Mesenchymal stem cell (in vitro differentiated cells and primary cell): ENCODE measurements around the gene FHL1.

Source experiments
- DNase-seq: peaks from one replicate; pipeline ENCODE4 v3.0.0-alpha.2; 2013
- H2AFZ ChIP-seq: one replicate; pipeline ENCODE4 v1.6.1; 2013; ENCODE audit warnings: low read depth, mild to moderate bottlenecking, control low read depth, inconsistent platforms, low read length, moderate library complexity
- H2AK5ac ChIP-seq: 2 replicates; pipeline ENCODE4 v1.6.1; 2013; ENCODE audit warnings: low read length, moderate library complexity, mild to moderate bottlenecking, inconsistent platforms; ENCODE audit not compliant: severe bottlenecking
- H2BK120ac ChIP-seq: one replicate; pipeline ENCODE4 v1.6.1; 2013; ENCODE audit warnings: low read depth, mild to moderate bottlenecking, inconsistent platforms, low read length, moderate library complexity
- H2BK12ac ChIP-seq, 2 experiments: one replicate each; pipeline ENCODE4 v1.6.1; 2013; ENCODE audit warnings: inconsistent platforms in 2 of 2, low read length in 2 of 2, mild to moderate bottlenecking in 2 of 2, moderate library complexity in 2 of 2, control low read depth in 1 of 2
- H2BK15ac ChIP-seq: one replicate; pipeline ENCODE4 v1.6.1; 2013; ENCODE audit warnings: mild to moderate bottlenecking, low read depth, inconsistent platforms; ENCODE audit not compliant: poor library complexity, severe bottlenecking
- H2BK5ac ChIP-seq: 2 replicates; pipeline ENCODE4 v1.6.1; 2013; ENCODE audit warnings: low read depth, mild to moderate bottlenecking, low read length, control low read depth, inconsistent platforms; ENCODE audit not compliant: poor library complexity, severe bottlenecking
- H3K14ac ChIP-seq, 2 experiments: one replicate each; pipeline ENCODE4 v1.6.1; 2013; ENCODE audit warnings: inconsistent platforms in 2 of 2, low read length in 2 of 2, control low read depth in 1 of 2, mild to moderate bottlenecking in 1 of 2, moderate library complexity in 1 of 2
- H3K18ac ChIP-seq, 2 experiments: one replicate each; pipeline ENCODE4 v1.6.1; 2013; ENCODE audit warnings: inconsistent platforms in 2 of 2, low read length in 2 of 2, control low read depth in 1 of 2, low read depth in 1 of 2, mild to moderate bottlenecking in 1 of 2
- H3K23ac ChIP-seq, 2 experiments: one replicate each; pipeline ENCODE4 v1.6.1; 2013; ENCODE audit warnings: inconsistent platforms in 2 of 2, low read length in 2 of 2, mild to moderate bottlenecking in 2 of 2, moderate library complexity in 2 of 2, control low read depth in 1 of 2
- H3K27ac ChIP-seq: 2 replicates; pipeline ENCODE4 v1.5.1; 2013; ENCODE audit warnings: mild to moderate bottlenecking, moderate library complexity, low read length, control low read depth, inconsistent platforms; ENCODE audit not compliant: poor library complexity, severe bottlenecking
- H3K27me3 ChIP-seq, 2 experiments: 2 replicates each; pipeline versions ENCODE4 v1.6.1 to v1.7.0; 2013; ENCODE audit warnings: low read length in 2 of 2, mild to moderate bottlenecking in 2 of 2, moderate library complexity in 2 of 2, control low read depth in 1 of 2, inconsistent platforms in 1 of 2; ENCODE audit not compliant: control insufficient read depth in 1 of 2, insufficient read depth in 1 of 2
- H3K36me3 ChIP-seq, 2 experiments: 2 replicates each; pipeline versions ENCODE4 v1.6.1 to v1.7.0; 2013; ENCODE audit warnings: low read length in 2 of 2, control low read depth in 1 of 2, inconsistent platforms in 1 of 2, low read depth in 1 of 2, mild to moderate bottlenecking in 1 of 2; ENCODE audit not compliant: insufficient read depth in 2 of 2, control insufficient read depth in 1 of 2
- H3K4ac ChIP-seq, 2 experiments: one replicate each; pipeline ENCODE4 v1.6.1; 2013; ENCODE audit warnings: inconsistent platforms in 2 of 2, low read length in 2 of 2, mild to moderate bottlenecking in 2 of 2, moderate library complexity in 2 of 2, control low read depth in 1 of 2, low read depth in 1 of 2
- H3K4me1 ChIP-seq: 2 replicates; pipeline ENCODE4 v1.6.1; 2013; ENCODE audit warnings: low read depth, low read length, control low read depth; ENCODE audit not compliant: control insufficient read depth, insufficient read depth
- H3K4me2 ChIP-seq: 2 replicates; pipeline ENCODE4 v1.6.1; 2013; ENCODE audit warnings: low read length, mild to moderate bottlenecking, inconsistent platforms; ENCODE audit not compliant: poor library complexity, severe bottlenecking
- H3K4me3 ChIP-seq, 2 experiments: 2 replicates each; pipeline versions ENCODE4 v1.5.1 to v1.7.0; 2013; ENCODE audit warnings: low read length in 2 of 2, mild to moderate bottlenecking in 2 of 2, control low read depth in 1 of 2, low read depth in 1 of 2; ENCODE audit not compliant: insufficient read depth in 1 of 2
- H3K79me1 ChIP-seq: replicated peaks from 2 replicates; pipeline ENCODE4 v1.6.1; 2013; ENCODE audit warnings: mild to moderate bottlenecking, control low read depth, low read length, inconsistent platforms; ENCODE audit not compliant: poor library complexity, severe bottlenecking
- H3K9ac ChIP-seq: 2 replicates; pipeline ENCODE4 v1.7.0; 2013; ENCODE audit warnings: mild to moderate bottlenecking, low read length, moderate library complexity
- H3K9me3 ChIP-seq: 2 replicates; pipeline ENCODE4 v1.7.0; 2013; ENCODE audit warnings: mild to moderate bottlenecking, low read length; ENCODE audit not compliant: control insufficient read depth
- H4K8ac ChIP-seq: one replicate; pipeline ENCODE4 v1.6.1; 2013; ENCODE audit warnings: inconsistent platforms, mild to moderate bottlenecking, low read length, moderate library complexity
- H4K91ac ChIP-seq: one replicate; pipeline ENCODE4 v1.6.1; 2013; ENCODE audit warnings: mild to moderate bottlenecking, low read length, inconsistent platforms
- WGBS: methylation state at CpG from one replicate; pipeline ENCODE4 v1.1.7; 2013; ENCODE audit warnings: mixed read lengths; 5-methylcytosine and 5-hydroxymethylcytosine counted together

FHL1 gene

GRCh38 chrX:136201601-136202000 is 54.3 kb downstream of the FHL1 start:
- Histone ChIP-seq H3K79me1 (peaks cover 8% of the 10 kb centered on the region), H3K9me3 (no peaks in the 10 kb centered on the region), H3K23ac (no peak overlapping the region), H2BK15ac (no peak overlapping the region), H3K14ac (no peak overlapping the region), H3K4ac (no peak overlapping the region), H2BK12ac (no peak overlapping the region), H3K4me2 (no peak overlapping the region), H4K8ac (no peak overlapping the region), H3K4me3 (no peak overlapping the region), H3K27ac (no peak overlapping the region), H3K36me3 (peaks cover 3 to 8% of the 10 kb centered on the region in 2 experiments), H3K4me1 (peaks cover 5% of the 10 kb centered on the region), H3K18ac (no peak overlapping the region), H2BK5ac (no peak overlapping the region), H2AK5ac (no peak overlapping the region), H4K91ac (no peak overlapping the region), H3K27me3 (peaks cover 0 to 11% of the 10 kb centered on the region in 2 experiments), H2BK120ac (no peak overlapping the region), H2AFZ (no peak overlapping the region), H3K9ac (no peak overlapping the region)
- no peak for DNase-seq
- WGBS: 97% methylated on average over 4 of the region's 5 CpGs

- Histone ChIP-seq H3K4me3 (no peak overlapping the region), H3K36me3 (peaks cover 14 to 21% of the 10 kb centered on the region in 2 experiments), H3K4me1 (peaks cover 4% of the 10 kb centered on the region), H2BK12ac (no peak overlapping the region), H3K14ac (no peak overlapping the region), H2BK5ac (no peak overlapping the region), H2AFZ (no peak overlapping the region), H3K23ac (no peak overlapping the region), H3K4me2 (no peak overlapping the region), H2BK120ac (no peak overlapping the region), H3K27me3 (peaks cover 0 to 15% of the 10 kb centered on the region in 2 experiments), H3K9ac (peak overlapping the region; percentile 89), H4K8ac (no peak overlapping the region), H3K18ac (no peak overlapping the region), H3K9me3 (no peaks in the 10 kb centered on the region), H3K27ac (no peak overlapping the region), H4K91ac (no peak overlapping the region), H3K79me1 (peaks cover 11% of the 10 kb centered on the region), H2BK15ac (no peak overlapping the region), H3K4ac (no peak overlapping the region), H2AK5ac (no peak overlapping the region)
- 40% methylated on average over 1 of the region's 5 CpGs for WGBS
- peak; percentile 38 for DNase-seq
Measured at GRCh38 chrX:136202889-136203288, 55.6 kb downstream of the FHL1 start.

GRCh38 chrX:136203438-136203837 is 56.1 kb downstream of the FHL1 start:
- Histone ChIP-seq H2AK5ac (no peak overlapping the region), H3K14ac (no peak overlapping the region), H2BK12ac (no peak overlapping the region), H3K18ac (no peak overlapping the region), H3K36me3 (peaks cover 19 to 26% of the 10 kb centered on the region in 2 experiments), H3K4ac (no peak overlapping the region), H3K23ac (no peak overlapping the region), H2BK120ac (no peak overlapping the region), H2BK15ac (no peak overlapping the region), H2BK5ac (no peak overlapping the region), H2AFZ (no peak overlapping the region), H3K4me1 (peaks cover 4% of the 10 kb centered on the region), H4K91ac (no peak overlapping the region), H3K79me1 (peaks cover 14% of the 10 kb centered on the region), H3K4me2 (no peak overlapping the region), H3K9me3 (no peaks in the 10 kb centered on the region), H3K27ac (no peak overlapping the region), H3K9ac (peak overlapping the region; percentile 89), H3K27me3 (peaks cover 0 to 16% of the 10 kb centered on the region in 2 experiments), H4K8ac (no peak overlapping the region), H3K4me3 (no peak overlapping the region)
- DNase-seq: no peak

GRCh38 chrX:136203951-136204350 is 56.6 kb downstream of the FHL1 start:
- no peak overlapping the region for H2BK120ac ChIP-seq
- no peak overlapping the region for H2BK15ac ChIP-seq
- H2BK5ac ChIP-seq: no peak overlapping the region
- no peak overlapping the region for H3K27ac ChIP-seq
- peaks cover 21 to 29% of the 10 kb centered on the region in 2 experiments for H3K36me3 ChIP-seq
- H3K14ac ChIP-seq: no peak overlapping the region
- no peak overlapping the region for H4K8ac ChIP-seq
- no peak overlapping the region for H3K23ac ChIP-seq
- no peak overlapping the region for H2AK5ac ChIP-seq
- no peak overlapping the region for H3K4me3 ChIP-seq
- H3K18ac ChIP-seq: no peak overlapping the region
- no peak overlapping the region for H3K4ac ChIP-seq
- peaks cover 15% of the 10 kb centered on the region for H3K79me1 ChIP-seq
- peak overlapping the region; percentile 89 for H3K9ac ChIP-seq
- WGBS: 88% methylated on average over 2 of the region's 3 CpGs
- H4K91ac ChIP-seq: no peak overlapping the region
- H2BK12ac ChIP-seq: no peak overlapping the region
- DNase-seq: no peak
- no peaks in the 10 kb centered on the region for H3K9me3 ChIP-seq
- no peak overlapping the region for H3K4me2 ChIP-seq
- peaks cover 0 to 16% of the 10 kb centered on the region in 2 experiments for H3K27me3 ChIP-seq
- H3K4me1 ChIP-seq: peaks cover 4% of the 10 kb centered on the region
- no peak overlapping the region for H2AFZ ChIP-seq
